GM12801 (cell line): Measurements from ENCODE around the gene EXOC3L1.

Experiments
- CTCF ChIP-seq: IDR thresholded peaks from one replicate; pipeline ENCODE4 v1.5.1; 2011; ENCODE audit warnings: control low read depth; ENCODE audit not compliant: insufficient read length; ENCODE audit errors: extremely low read depth

The EXOC3L1 gene

GRCh38 chr16:67187175-67187890 lies 2.6 kb downstream of the EXOC3L1 start:
- TF ChIP-seq CTCF, result no peak

GRCh38 chr16:67186550-67186950 lies 3.4 kb downstream of the EXOC3L1 start:
- TF ChIP-seq CTCF, result no peak

GRCh38 chr16:67185651-67186134 lies 4.2 kb downstream of the EXOC3L1 start:
- no peak for TF ChIP-seq CTCF

GRCh38 chr16:67184995-67185650 lies 4.8 kb downstream of the EXOC3L1 start:
- no peak for TF ChIP-seq CTCF

GRCh38 chr16:67184453-67184994 lies 5.4 kb downstream of the EXOC3L1 start:
- no peak for TF ChIP-seq CTCF

GRCh38 chr16:67183627-67184452 lies 6.1 kb downstream of the EXOC3L1 start, which contains the start of gene MATCAP1:
MATCAP1 (minus strand) TSS chr16:67183963; CDS start chr16:67180610, 3,353 bp downstream.
- TF ChIP-seq CTCF, result no peak

- TF ChIP-seq CTCF, result no peak
Measured at GRCh38 chr16:67183284-67183626, 6.7 kb downstream of the EXOC3L1 start.
